GM12872 (cell line): ENCODE data around the gene ARHGAP6.

Experiments
- CTCF ChIP-seq: IDR thresholded peaks from 3 replicates; pipeline ENCODE4 v1.5.1; 2011; ENCODE audit warnings: low read depth, mild to moderate bottlenecking, low read length, moderate library complexity; ENCODE audit not compliant: insufficient read depth

The ARHGAP6 gene

GRCh38 chrX:11420851-11421250, 244.9 kb downstream of the ARHGAP6 start:
- TF ChIP-seq CTCF: no peak

GRCh38 chrX:11419102-11419501, 246.6 kb downstream of the ARHGAP6 start:
- TF ChIP-seq CTCF: no peak

GRCh38 chrX:11416600-11416999, 249.1 kb downstream of the ARHGAP6 start:
- TF ChIP-seq CTCF: no peak

- TF ChIP-seq CTCF: no peak
Measured at GRCh38 chrX:11414091-11414490, 251.6 kb downstream of the ARHGAP6 start.

- no peak for TF ChIP-seq CTCF
Measured at GRCh38 chrX:11412715-11413623, 252.8 kb downstream of the ARHGAP6 start.

- no peak for TF ChIP-seq CTCF
Measured at GRCh38 chrX:11409957-11410356, 255.8 kb downstream of the ARHGAP6 start.

- TF ChIP-seq CTCF: no peak
Measured at GRCh38 chrX:11408783-11409182, 256.9 kb downstream of the ARHGAP6 start.
